ENCODE measurements around the gene CRLF1. TPM values are rescaled to one million over a fixed set of nuclear protein-coding genes. Genes with fewer than 3 reads are reported as not detected.
"Not testable (repeated sequence)": the region's sequence is repeated elsewhere in the genome, so short reads cannot be mapped to it uniquely, and the experiment has no call there.

CRLF1 gene
- total and polyA plus RNA-seq, 12 donors = 0.68 to 161 (median 5.4) TPM

GRCh38 chr19:18601875-18602274 is 4.7 kb downstream of the CRLF1 start:
- no peak for ATAC-seq
- WGBS, 2 donors = 74 to 80% methylated on average over 4 of the region's 4 CpGs
- Histone ChIP-seq H3K4me3 (no peak overlapping the region), H3K27me3 (peaks cover 21 to 96% (median 83%) of the 10 kb centered on the region in 7 donors), H3K27ac (no peak overlapping the region), H3K36me3 (no peaks in the 10 kb centered on the region), H3K4me1 (peaks cover 0 to 28% (median 14%) of the 10 kb centered on the region in 9 donors), H3K9me3 (no peaks in the 10 kb centered on the region)
- no peak for TF ChIP-seq CTCF (IDR thresholded peaks at IDR 0.05)
- no peak for DNase-seq
- intact Hi-C loops (cut with DNase I) = loop anchor here in 3 of 10 donors (5.0 to 10.0 kb wide), 3 partner anchors 73 to 260 kb away; no protein-coding TSS in a partner anchor

GRCh38 chr19:18600692-18601397 is 5.8 kb downstream of the CRLF1 start:
- ATAC-seq, H3K27ac ChIP-seq, H3K4me3 ChIP-seq, H3K36me3 ChIP-seq, H3K9me3 ChIP-seq, DNase-seq: not testable (repeated sequence)
- peaks cover 0 to 24% (median 12%) of the 10 kb centered on the region in 9 donors for H3K4me1 ChIP-seq
- intact Hi-C loops (cut with DNase I) = loop anchor here in 3 of 10 donors (5.0 to 10.0 kb wide), 3 partner anchors 74 to 261 kb away; no protein-coding TSS in a partner anchor
- 92 to 94% methylated on average over 15 of the region's 15 CpGs for WGBS, 2 donors
- peaks cover 16 to 97% (median 85%) of the 10 kb centered on the region in 7 donors for H3K27me3 ChIP-seq

GRCh38 chr19:18599485-18599884 is 7.1 kb downstream of the CRLF1 start:
- DNase-seq (no peak), ATAC-seq (no peak)
- H3K27me3 ChIP-seq = peaks cover 9 to 93% (median 79%) of the 10 kb centered on the region in 7 donors
- H3K27ac ChIP-seq = no peak overlapping the region
- intact Hi-C loops (cut with DNase I) = loop anchor here in 5 of 10 donors (5.0 to 10.0 kb wide), 4 partner anchors 73 to 245 kb away; no protein-coding TSS in a partner anchor
- H3K36me3 ChIP-seq = no peaks in the 10 kb centered on the region
- H3K9me3 ChIP-seq = no peaks in the 10 kb centered on the region
- peaks cover 8 to 30% (median 18%) of the 10 kb centered on the region in 9 donors for H3K4me1 ChIP-seq
- 90 to 91% methylated on average over 20 of the region's 20 CpGs for WGBS, 2 donors
- no peak overlapping the region for H3K4me3 ChIP-seq
- TF ChIP-seq CTCF (IDR thresholded peaks at IDR 0.05) = no peak

GRCh38 chr19:18597809-18598660 is 8.6 kb downstream of the CRLF1 start:
- 41% methylated on average over 25 of the region's 25 CpGs for WGBS, 2 donors
- Histone ChIP-seq H3K36me3 (no peaks in the 10 kb centered on the region), H3K4me1 (peaks cover 10 to 27% (median 17%) of the 10 kb centered on the region in 9 donors), H3K27ac (no peak overlapping the region), H3K4me3 (no peak overlapping the region), H3K9me3 (no peaks in the 10 kb centered on the region), H3K27me3 (peaks cover 0 to 78% (median 65%) of the 10 kb centered on the region in 7 donors)
- no peak for TF ChIP-seq CTCF (IDR thresholded peaks at IDR 0.05)
- DNase-seq (no peak), ATAC-seq (no peak)
- intact Hi-C loops (cut with DNase I) = loop anchor here in 5 of 10 donors (5.0 to 10.0 kb wide), 4 partner anchors 74 to 247 kb away; no protein-coding TSS in a partner anchor
